H7 (cell line): ENCODE results near the gene SPI1. TPM values are rescaled to one million over a fixed set of nuclear protein-coding genes. Genes with fewer than 3 reads are reported as not detected.
A peak's percentile ranks its signal among the peaks of the same experiment; 100 is the strongest.

ENCODE experiments used
- DNase-seq: peaks from one replicate; pipeline ENCODE4 v3.0.0; 2012
- H3K27me3 ChIP-seq: 2 replicates; pipeline ENCODE4 v1.6.0; 2011; ENCODE audit warnings: mild to moderate bottlenecking, low read length; ENCODE audit not compliant: control insufficient read depth, insufficient read depth
- H3K36me3 ChIP-seq: replicated peaks from 2 replicates; pipeline ENCODE4 v1.5.1; 2011; ENCODE audit warnings: low read length; ENCODE audit not compliant: control insufficient read depth, insufficient read depth
- H3K4me3 ChIP-seq: 2 replicates; pipeline ENCODE4 v1.5.1; 2011; ENCODE audit warnings: low read depth, mild to moderate bottlenecking, control low read depth, low read length, moderate library complexity; ENCODE audit not compliant: insufficient read depth
- total RNA-seq: library from RNA; depleted of rRNA; stranded (reverse); fragments of >200 nt; shearing (Covaris generic); gene quantifications from 2 replicates; pipeline ENCODE4 v1.2.3, GENCODE V29; 2014

SPI1 gene
- total RNA-seq, 1 experiment from 2014 or later, result 0.42 TPM

DNA sequence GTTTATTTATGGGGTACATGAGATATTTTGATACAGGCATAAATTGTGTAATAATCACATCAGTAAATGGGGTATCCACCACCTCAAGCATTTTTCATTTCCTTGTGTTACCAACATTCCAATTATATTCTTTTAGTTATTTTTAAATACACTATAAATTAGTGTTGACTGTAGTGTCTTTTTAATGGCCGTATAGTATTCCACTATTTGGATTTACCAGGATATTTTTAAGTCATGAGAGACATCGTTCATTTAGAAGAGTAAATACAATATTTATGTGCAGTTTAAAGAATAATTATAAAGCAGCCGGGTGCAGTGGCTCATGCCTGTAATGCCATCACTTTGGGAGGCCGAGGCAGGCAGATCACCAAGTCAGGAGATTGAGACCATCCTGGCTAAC lies 6.2 kb upstream of the SPI1 start:
- no peaks in the 10 kb centered on the region for H3K36me3 ChIP-seq
- H3K4me3 ChIP-seq, result no peak overlapping the region
- DNase-seq, result no peak
- H3K27me3 ChIP-seq, result no peaks in the 10 kb centered on the region

DNA sequence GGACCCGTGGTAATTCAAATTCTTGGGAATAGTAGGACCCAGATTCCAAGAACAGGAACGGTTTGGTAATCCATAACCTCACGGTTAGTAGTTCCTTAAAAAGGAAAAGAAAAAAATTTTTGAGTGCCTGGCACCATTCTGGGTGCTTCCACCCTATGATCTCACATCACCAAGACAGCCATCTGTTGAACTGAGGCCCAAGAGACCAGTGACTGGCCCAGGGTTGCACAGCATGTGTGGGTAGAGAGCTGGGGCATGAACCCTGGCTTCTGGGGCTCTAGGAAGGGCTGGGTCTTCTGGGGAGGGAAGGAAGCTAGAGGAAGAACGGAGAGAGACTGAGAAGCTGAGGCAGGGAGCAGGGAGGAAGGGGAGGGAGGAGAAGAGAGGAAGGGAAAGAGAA lies 4.7 kb upstream of the SPI1 start:
- no peak for DNase-seq
- Histone ChIP-seq H3K36me3 (no peaks in the 10 kb centered on the region), H3K4me3 (no peak overlapping the region), H3K27me3 (no peaks in the 10 kb centered on the region)

DNA sequence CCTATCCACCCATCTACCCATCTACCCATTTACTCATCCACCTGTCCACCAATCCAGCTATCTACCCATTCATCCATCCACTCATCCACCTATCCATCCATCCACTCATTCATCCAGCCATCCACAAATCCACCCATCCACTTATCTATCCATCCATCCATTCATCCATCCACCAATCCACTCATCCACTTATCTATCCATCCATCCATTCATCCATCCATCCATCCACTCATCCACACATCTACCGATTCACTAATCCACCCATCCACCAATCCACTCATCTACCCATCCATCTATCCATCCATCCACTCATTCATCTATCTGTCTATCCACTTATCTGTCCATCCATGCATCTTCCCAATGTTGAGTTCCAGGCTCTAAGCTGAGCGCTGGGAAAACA lies 1.7 kb upstream of the SPI1 start:
- H3K36me3 ChIP-seq, result no peaks in the 10 kb centered on the region
- no peak overlapping the region for H3K4me3 ChIP-seq
- DNase-seq, result no peak
- no peaks in the 10 kb centered on the region for H3K27me3 ChIP-seq

DNA sequence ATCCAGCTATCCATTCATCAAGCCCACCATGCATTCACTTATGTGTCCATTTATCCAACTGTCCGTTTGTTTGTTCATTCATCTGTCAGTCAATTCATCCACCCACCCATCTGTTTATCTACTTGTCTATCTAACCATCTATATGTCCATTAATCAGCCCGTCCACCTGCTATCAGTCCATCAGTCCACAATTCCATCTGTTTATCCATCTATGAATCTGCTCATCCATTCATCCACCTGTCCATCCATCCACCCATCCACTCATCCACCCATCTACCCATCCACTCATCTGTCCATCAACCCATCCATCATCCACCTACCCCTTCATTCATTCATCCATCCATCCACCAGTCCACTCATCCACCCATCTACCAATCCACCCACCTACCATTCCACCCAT lies 970 bp upstream of the SPI1 start:
- H3K36me3 ChIP-seq, result no peaks in the 10 kb centered on the region
- no peak for DNase-seq
- no peaks in the 10 kb centered on the region for H3K27me3 ChIP-seq
- no peak overlapping the region for H3K4me3 ChIP-seq

DNA sequence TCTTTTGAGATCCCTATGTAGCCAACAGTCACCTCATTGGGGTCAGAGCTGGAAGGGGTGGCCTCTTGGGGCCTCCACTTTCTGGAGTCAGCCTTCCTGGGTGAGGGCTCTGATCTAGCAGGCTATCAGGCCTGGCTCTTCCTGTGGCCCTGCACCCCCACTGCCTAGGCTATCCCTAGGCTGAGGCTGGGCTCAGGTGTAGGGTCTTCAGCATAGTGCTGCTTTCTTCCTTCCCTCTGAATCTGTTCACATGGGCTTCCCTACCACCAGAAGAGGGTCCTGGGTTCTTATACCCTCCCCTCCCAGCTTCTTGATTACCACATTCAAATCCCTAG lies 456 bp upstream of the SPI1 start:
- no peak for DNase-seq
- Histone ChIP-seq H3K27me3 (no peaks in the 10 kb centered on the region), H3K4me3 (no peak overlapping the region), H3K36me3 (no peaks in the 10 kb centered on the region)

DNA sequence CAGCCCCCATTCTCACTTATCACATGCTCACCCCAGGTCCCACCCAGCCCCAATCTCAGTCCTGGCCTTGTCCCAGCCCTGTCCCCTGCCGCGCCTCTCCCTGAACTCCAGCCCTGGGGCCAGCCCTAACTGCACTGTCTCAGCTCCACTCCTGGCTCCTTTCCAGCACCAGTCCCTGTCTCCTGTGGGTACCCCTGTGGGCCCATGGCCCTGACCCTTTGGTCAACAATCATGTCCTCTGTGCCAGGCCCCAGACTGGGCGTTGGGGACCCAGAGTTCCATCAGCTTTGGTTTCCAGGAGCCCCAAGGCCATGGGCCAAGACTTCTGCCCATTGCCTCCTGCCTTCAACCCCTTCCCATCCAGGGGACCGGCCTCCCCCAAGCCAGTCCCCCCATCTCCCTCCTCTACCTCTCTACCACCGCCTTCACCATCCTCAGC lies 757 bp downstream of the SPI1 start:
- Histone ChIP-seq H3K27me3 (no peaks in the 10 kb centered on the region), H3K36me3 (no peaks in the 10 kb centered on the region), H3K4me3 (no peak overlapping the region)
- no peak for DNase-seq

DNA sequence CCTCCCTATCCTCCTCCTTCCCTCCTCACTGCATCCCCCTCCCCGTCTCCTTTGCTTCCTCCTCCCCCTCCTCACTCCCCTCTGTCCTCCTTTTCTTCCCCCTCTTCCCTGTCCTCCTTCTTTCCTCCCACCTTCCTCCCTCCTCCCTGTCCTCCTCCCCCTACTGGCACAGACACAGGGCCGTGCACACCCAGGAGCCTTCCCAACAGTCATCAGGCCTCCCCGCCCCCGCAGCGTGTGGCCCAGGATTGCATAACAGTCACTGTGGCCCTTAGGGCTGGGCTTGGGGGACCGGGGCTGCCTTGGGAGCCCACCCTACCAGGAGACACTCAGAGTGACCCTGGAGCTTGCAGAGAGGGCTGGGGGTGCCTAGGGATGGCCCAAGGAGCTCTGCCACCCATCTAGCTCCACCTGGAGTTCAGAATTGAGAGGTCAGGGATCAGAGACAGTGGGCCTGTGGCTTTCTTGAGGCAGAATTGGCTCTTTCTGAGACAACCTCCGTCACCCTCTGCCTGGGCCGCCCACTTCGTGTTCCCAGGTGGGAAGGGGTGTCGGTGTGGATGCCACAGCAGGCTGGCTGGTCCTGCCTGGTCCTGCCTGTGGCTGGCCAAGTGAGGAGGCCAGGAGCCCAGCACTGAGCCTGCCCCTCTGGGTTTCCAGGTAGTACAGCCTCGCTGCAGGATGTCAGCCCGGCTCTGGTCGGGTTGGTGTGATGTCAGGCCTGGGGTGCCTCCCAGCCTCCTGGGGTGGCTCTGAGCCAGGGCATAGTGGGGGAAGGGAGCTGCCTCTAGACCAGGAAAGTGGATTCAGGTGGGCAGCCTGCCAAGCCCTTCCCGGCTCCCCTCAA lies 1.6 kb downstream of the SPI1 start:
- no peaks in the 10 kb centered on the region for H3K36me3 ChIP-seq
- no peak overlapping the region for H3K4me3 ChIP-seq
- no peaks in the 10 kb centered on the region for H3K27me3 ChIP-seq
- DNase-seq, result peak; percentile 75

DNA sequence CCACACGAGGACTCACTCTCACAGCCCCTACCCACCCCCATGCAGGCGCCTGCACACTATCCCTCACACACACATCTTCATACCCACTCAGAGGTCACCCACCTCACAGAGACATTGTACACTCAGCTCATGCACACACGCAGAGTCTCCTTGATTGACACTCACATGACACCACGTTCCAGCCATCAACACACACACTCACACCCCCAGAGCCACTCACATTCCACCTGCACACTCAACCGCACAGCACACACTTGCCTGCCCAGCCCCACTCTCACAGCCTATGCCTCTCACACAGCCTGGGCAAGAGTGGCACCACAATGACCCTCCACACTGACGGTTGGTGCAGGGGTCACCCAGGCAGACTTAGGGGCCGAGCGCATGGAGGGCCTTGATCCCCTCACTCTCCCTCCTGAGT lies 2.2 kb downstream of the SPI1 start:
- Histone ChIP-seq H3K36me3 (no peaks in the 10 kb centered on the region), H3K27me3 (no peaks in the 10 kb centered on the region), H3K4me3 (no peak overlapping the region)
- DNase-seq, result no peak

DNA sequence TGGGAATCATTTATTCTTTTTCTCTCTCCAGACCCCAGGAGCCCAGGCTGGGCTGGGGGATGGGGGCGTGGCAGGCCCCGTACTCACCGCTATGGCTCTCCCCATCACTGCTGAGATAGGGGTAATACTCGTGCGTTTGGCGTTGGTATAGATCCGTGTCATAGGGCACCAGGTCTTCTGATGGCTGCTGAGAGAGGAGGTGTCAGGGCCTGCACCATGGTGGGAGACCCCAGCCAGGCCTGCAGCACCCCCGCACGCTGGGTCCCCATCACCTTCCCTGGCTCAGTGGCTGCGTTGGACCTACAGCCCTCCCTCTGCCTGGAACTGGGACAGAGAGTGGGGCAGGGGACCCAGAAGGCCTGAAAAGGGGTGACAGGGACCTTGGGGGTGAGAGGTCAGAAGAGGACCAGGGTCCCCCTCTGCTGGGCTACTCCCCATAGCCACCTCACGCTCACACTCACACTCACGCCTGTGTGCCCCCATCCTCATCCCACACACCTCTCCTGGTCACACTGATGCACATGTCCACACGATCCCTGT lies 2.7 kb downstream of the SPI1 start:
- Histone ChIP-seq H3K4me3 (no peak overlapping the region), H3K36me3 (no peaks in the 10 kb centered on the region), H3K27me3 (no peaks in the 10 kb centered on the region)
- no peak for DNase-seq

DNA sequence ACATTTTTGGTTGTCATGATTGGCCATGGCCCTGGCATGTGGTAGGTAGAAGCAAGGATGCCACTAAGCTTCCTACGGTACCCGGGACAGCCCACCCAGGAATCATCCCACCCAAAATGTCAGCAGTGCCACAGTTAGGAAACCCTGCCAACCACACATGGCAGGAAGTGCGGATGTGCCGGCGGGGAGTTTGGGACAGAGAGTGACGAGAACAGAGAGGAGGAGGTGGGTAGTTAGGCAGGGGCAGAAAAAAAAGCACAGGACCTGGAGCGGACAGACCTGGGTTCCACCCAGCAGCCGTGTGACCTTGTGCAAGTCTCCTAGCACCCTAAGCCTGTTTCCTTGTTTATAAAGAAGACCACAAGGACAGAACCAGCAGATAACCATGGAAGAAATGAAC lies 3.3 kb downstream of the SPI1 start:
- Histone ChIP-seq H3K27me3 (no peaks in the 10 kb centered on the region), H3K4me3 (no peak overlapping the region), H3K36me3 (no peaks in the 10 kb centered on the region)
- DNase-seq, result no peak

DNA sequence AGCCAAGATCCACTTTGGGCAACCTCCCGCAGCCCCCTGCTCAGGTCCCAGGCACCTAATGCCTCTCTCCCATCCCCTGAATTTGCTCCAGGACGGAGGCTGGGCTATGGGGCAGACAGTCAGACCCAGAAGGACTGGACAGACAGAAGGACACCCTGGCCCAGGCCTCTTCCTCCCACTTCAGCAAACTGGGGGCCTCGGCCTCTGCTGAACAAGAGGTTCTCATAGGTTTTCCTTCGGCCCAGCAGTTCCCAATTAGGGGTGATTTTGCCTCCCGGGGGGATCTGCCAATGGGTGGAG lies 3.7 kb downstream of the SPI1 start:
- DNase-seq, result no peak
- Histone ChIP-seq H3K36me3 (no peaks in the 10 kb centered on the region), H3K27me3 (no peaks in the 10 kb centered on the region), H3K4me3 (no peak overlapping the region)

DNA sequence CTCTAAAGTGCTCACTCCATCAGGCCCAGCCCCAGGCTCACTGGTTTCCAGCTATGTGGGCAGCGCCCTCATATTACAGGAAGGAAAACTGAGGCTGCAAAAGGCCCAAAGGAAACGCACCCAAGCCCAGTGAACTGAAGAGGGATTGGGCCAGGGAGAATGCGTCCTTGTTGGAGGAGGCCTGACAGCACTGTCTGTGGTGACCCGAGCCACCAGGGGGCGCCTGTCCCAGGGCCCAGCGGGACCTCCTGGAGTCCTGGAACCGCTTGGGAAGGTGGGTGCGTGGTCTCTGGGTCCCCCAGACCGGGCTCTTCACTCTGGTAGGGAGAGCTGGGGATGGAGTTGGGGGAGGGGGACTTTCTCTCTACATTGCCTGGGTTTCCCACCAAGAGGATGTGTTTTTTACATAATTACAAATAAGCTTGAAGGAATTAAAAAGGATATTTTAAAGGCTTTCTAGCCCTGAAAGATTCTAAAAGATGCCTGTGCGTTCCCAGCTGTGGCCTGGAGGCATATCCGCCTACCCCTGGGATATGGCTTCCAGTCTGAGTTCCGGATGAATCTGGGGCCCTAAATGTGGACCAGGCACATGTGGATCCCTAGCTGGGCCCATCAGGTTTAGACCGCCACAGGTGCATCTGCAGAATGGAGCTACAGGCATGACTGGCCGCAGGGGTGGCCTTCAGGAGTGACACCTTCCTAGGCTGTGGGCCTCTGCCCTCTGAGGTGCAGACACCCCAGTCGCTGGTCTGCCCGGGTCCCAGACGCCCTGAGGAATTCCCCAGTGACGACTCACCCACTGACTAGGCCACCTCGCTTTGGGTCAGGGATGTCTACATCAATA lies 4.2 kb downstream of the SPI1 start:
- Histone ChIP-seq H3K27me3 (no peaks in the 10 kb centered on the region), H3K4me3 (no peak overlapping the region), H3K36me3 (no peaks in the 10 kb centered on the region)
- peak; percentile 94 for DNase-seq

DNA sequence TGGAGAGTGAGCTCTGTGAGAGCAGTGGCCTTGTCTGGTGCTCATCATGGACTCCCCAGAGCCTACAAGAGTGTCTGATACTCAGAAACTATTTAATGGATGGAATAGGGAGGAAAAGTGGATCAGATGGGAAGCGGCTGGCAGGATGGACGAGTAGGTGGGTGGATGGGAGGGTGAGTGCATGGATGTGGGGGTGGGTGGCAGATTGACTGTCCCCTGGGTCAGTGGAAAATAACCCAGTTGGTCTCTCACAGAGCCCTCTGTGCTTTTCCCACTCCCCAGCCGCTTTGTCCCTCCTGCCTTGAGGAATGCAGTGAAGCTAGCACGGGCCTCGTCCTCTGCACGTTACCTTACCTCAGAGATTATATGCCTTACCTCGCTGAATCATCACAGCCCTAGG lies 5.9 kb downstream of the SPI1 start:
- no peak for DNase-seq
- no peaks in the 10 kb centered on the region for H3K27me3 ChIP-seq
- H3K36me3 ChIP-seq, result no peaks in the 10 kb centered on the region
- no peak overlapping the region for H3K4me3 ChIP-seq

DNA sequence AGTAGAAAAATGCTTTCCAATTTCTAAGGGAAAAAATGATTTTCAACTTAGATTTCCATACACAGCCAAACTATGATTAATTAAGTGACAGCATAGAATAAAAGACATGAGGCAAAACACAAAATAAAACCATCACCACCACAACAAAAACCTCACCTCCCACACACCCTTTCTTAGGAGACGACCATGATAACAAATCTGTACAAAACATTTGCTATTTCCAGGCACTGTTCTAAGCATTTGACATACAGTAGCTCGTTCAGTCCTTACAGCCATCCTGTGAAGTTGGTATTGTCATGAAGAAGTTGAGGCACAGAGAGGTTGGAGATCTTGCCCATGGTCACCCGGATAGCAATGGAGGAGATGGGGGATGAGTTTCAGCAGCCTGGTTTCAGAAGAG lies 8.7 kb downstream of the SPI1 start:
- no peak overlapping the region for H3K4me3 ChIP-seq
- DNase-seq, result no peak
- H3K36me3 ChIP-seq, result no peaks in the 10 kb centered on the region
- H3K27me3 ChIP-seq, result no peaks in the 10 kb centered on the region

DNA sequence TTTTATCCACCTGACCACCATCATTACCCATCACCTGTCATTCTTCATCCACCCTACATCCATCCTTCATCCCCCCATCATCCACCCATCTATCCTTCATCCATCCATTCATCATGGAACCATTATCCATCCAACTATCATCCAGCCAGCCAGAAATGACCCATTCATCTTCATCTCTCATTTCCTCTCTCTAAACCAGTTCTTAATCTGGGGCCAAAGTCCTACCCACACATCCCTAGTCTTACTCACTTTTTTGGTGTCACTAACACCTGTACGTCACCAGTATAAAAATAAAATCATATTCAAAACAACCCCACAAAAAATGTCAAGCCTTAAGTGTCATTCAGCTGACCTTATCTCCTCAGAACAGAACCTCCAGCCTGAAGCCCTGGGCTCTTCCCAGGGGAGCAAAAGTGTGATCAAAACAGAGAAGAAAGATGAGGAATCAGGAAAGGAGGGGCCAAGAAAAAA lies 12.3 kb downstream of the SPI1 start:
- Histone ChIP-seq H3K4me3 (no peak overlapping the region), H3K27me3 (no peaks in the 10 kb centered on the region), H3K36me3 (no peaks in the 10 kb centered on the region)
- DNase-seq, result no peak
